ENCODE measurements around the gene ENKD1. TPM values are rescaled to one million over a fixed set of nuclear protein-coding genes. Genes with fewer than 3 reads are reported as not detected.

ENKD1 gene
- polyA plus RNA-seq, 2 of the 4 experiments (the other 2 are of a cell fraction), result 4.0 to 12.2 TPM

DNA sequence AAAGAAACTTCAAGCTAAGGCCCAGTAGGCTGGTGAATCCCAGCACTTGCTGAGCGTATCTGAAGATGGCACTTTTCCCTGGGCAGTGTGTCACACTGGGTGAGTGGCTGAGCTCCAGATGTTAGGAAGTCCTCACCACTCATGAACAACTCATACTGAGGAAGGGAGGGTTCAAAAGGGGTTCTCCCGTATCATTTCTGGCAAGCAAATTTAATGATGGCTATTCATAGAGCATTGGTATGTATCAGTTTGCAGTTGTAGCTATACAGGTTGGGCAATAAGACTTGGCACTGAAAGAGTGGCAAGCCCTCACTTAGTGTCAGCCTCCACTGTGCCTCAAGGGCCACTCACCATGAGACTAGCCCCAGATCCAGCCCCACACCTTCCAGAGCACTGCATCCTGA lies 41.8 kb upstream of the ENKD1 start:
- no peak for DNase-seq (ENCODE audit: low read depth in 1 of 2, low spot score in 1 of 2)
- no peak for FAIRE-seq
- ChIA-PET CTCF (interaction anchor here (0.9 to 1.8 kb wide), 2 partner anchors 40 to 108 kb away, joined by 3 to 5 read pairs; no protein-coding TSS in a partner anchor), POLR2A (no interaction called here)
- no peak for ATAC-seq
- H3K4me1 ChIP-seq, result no peaks in the 10 kb centered on the region
- no peak overlapping the region for H3K27ac ChIP-seq
- H3K4me2 ChIP-seq, result no peak overlapping the region
- no peak for TF ChIP-seq MYC (IDR thresholded peaks at IDR 0.05; ENCODE audit: borderline replicate concordance, low read length)
- no peak for TF ChIP-seq HOXB13 (CRISPR knock-in tag; IDR thresholded peaks at IDR 0.05; ENCODE audit: low read depth)
- TF ChIP-seq EHMT2 (IDR thresholded peaks at IDR 0.05; ENCODE audit: low read depth), result no peak
- TF ChIP-seq GATA3 (IDR thresholded peaks at IDR 0.05; ENCODE audit: borderline replicate concordance), result no peak
- H3K4me3 ChIP-seq, result no peak overlapping the region
- WGBS (ENCODE audit: missing lambda C conversion rate), result 96% methylated on average over 2 of the region's 2 CpGs
- H3K9me3 ChIP-seq, result no peaks in the 10 kb centered on the region

DNA sequence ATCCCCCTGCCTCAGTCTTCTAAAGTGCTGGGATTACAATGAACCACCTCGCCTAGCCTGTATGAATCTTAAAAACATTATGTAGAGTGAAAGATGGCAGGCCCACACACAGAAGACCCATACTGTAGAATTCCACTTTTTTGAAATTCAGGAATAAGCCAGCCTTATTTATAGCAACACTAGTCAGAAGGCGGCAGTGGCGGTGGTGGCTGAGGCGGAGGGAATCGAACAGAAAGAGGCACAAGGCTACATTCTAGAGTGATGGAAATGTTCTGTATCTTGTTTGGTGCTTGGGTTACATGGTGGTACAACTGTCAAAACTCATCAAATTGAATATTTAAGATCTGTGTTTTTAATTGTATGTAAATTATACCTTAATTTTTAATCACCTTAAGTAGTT lies 41.2 kb upstream of the ENKD1 start:
- WGBS (ENCODE audit: missing lambda C conversion rate), result 96% methylated on average over 5 of the region's 5 CpGs
- TF ChIP-seq JUN (IDR thresholded peaks at IDR 0.05) (no peak), HOXB5 (CRISPR knock-in tag; IDR thresholded peaks at IDR 0.05) (no peak), RAD21 (conservative IDR thresholded peaks at IDR 0.05 in 1 of 2, IDR thresholded peaks at IDR 0.05 in 1 of 2) (no peak), NR3C1 (IDR thresholded peaks at IDR 0.05) (no peak), SMC3 (IDR thresholded peaks at IDR 0.05) (no peak), POLR2AphosphoS2 (conservative IDR thresholded peaks at IDR 0.05; ENCODE audit: low read length) (no peak), TFCP2L1 (CRISPR knock-in tag; IDR thresholded peaks at IDR 0.05) (no peak), ZSCAN20 (CRISPR knock-in tag; IDR thresholded peaks at IDR 0.05) (no peak), RFX5 (IDR thresholded peaks at IDR 0.05) (no peak), EP300 (IDR thresholded peaks at IDR 0.05) (no peak), EHF (CRISPR knock-in tag; IDR thresholded peaks at IDR 0.05) (no peak), FOXS1 (CRISPR knock-in tag; IDR thresholded peaks at IDR 0.05) (no peak), NPAS2 (CRISPR knock-in tag; IDR thresholded peaks at IDR 0.05; ENCODE audit: borderline replicate concordance) (no peak), MAZ (IDR thresholded peaks at IDR 0.05; ENCODE audit: borderline replicate concordance, low read depth, low read length) (no peak), BHLHE40 (IDR thresholded peaks at IDR 0.05; ENCODE audit: low read depth, low read length) (no peak)
- TF ChIP-seq, protein P1, sequence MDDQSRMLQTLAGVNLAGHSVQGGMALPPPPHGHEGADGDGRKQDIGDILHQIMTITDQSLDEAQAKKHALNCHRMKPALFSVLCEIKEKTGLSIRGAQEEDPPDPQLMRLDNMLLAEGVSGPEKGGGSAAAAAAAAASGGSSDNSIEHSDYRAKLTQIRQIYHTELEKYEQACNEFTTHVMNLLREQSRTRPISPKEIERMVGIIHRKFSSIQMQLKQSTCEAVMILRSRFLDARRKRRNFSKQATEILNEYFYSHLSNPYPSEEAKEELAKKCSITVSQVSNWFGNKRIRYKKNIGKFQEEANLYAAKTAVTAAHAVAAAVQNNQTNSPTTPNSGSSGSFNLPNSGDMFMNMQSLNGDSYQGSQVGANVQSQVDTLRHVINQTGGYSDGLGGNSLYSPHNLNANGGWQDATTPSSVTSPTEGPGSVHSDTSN (IDR thresholded peaks at IDR 0.05), result no peak
- TF ChIP-seq, protein P2, sequence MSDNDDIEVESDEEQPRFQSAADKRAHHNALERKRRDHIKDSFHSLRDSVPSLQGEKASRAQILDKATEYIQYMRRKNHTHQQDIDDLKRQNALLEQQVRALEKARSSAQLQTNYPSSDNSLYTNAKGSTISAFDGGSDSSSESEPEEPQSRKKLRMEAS (IDR thresholded peaks at IDR 0.05), result no peak
- TF ChIP-seq, protein P3, sequence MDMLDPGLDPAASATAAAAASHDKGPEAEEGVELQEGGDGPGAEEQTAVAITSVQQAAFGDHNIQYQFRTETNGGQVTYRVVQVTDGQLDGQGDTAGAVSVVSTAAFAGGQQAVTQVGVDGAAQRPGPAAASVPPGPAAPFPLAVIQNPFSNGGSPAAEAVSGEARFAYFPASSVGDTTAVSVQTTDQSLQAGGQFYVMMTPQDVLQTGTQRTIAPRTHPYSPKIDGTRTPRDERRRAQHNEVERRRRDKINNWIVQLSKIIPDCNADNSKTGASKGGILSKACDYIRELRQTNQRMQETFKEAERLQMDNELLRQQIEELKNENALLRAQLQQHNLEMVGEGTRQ (IDR thresholded peaks at IDR 0.05), result no peak
- no peak for DNase-seq (ENCODE audit: low read depth in 1 of 2, low spot score in 1 of 2)
- ChIA-PET CTCF (interaction anchor here (0.9 kb wide), 1 partner anchor 40 kb away, joined by 3 read pairs; no protein-coding TSS in a partner anchor), POLR2A (no interaction called here)
- ATAC-seq, result no peak
- no peak for FAIRE-seq
- Histone ChIP-seq H3K4me3 (no peak overlapping the region), H3K27ac (no peak overlapping the region), H3K4me1 (no peaks in the 10 kb centered on the region), H3K9me3 (no peaks in the 10 kb centered on the region), H3K4me2 (no peak overlapping the region)

DNA sequence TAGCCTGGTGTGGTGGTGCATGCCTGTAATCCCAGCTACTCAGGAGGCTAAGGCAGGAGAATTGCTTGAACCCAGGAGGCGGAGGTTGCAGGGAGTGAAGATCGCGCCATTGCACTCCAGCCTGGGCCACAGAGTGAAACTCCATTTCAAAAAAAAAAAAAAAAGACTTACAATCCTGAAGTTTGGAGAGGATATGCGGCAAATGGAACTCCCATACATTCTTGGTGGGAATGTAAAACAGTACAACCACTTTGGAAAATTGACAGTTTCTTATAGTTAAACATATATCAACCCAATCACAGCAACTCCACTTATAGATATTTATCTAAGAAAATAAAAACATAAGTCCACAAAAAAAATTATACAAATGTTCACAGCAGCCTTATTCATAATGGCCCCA lies 40.7 kb upstream of the ENKD1 start:
- ChIA-PET POLR2A (no interaction called here), CTCF (interaction anchor here (1.6 kb wide), 1 partner anchor 34 kb away, joined by 3 read pairs; no protein-coding TSS in a partner anchor)
- WGBS (ENCODE audit: missing lambda C conversion rate), result 86% methylated on average over 4 of the region's 4 CpGs
- TF ChIP-seq, protein P4, sequence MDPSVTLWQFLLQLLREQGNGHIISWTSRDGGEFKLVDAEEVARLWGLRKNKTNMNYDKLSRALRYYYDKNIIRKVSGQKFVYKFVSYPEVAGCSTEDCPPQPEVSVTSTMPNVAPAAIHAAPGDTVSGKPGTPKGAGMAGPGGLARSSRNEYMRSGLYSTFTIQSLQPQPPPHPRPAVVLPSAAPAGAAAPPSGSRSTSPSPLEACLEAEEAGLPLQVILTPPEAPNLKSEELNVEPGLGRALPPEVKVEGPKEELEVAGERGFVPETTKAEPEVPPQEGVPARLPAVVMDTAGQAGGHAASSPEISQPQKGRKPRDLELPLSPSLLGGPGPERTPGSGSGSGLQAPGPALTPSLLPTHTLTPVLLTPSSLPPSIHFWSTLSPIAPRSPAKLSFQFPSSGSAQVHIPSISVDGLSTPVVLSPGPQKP (IDR thresholded peaks at IDR 0.05; ENCODE audit: low read depth, low read length), result no peak
- TF ChIP-seq ESRRA (IDR thresholded peaks at IDR 0.05; ENCODE audit: borderline replicate concordance, low read length) (no peak), KDM1A (IDR thresholded peaks at IDR 0.05; ENCODE audit: low read depth) (no peak), HEYL (CRISPR knock-in tag; IDR thresholded peaks at IDR 0.05) (no peak), RCOR1 (IDR thresholded peaks at IDR 0.05; ENCODE audit: low read depth, low read length) (no peak), CHD4 (IDR thresholded peaks at IDR 0.05; ENCODE audit: borderline replicate concordance) (no peak), RAD21 (conservative IDR thresholded peaks at IDR 0.05 in 1 of 2, IDR thresholded peaks at IDR 0.05 in 1 of 2) (no peak), TP53 (CRISPR knock-in tag; IDR thresholded peaks at IDR 0.05) (no peak), CBX8 (IDR thresholded peaks at IDR 0.05) (no peak), RARB (CRISPR knock-in tag; IDR thresholded peaks at IDR 0.05) (no peak)
- TF ChIP-seq, protein P5, sequence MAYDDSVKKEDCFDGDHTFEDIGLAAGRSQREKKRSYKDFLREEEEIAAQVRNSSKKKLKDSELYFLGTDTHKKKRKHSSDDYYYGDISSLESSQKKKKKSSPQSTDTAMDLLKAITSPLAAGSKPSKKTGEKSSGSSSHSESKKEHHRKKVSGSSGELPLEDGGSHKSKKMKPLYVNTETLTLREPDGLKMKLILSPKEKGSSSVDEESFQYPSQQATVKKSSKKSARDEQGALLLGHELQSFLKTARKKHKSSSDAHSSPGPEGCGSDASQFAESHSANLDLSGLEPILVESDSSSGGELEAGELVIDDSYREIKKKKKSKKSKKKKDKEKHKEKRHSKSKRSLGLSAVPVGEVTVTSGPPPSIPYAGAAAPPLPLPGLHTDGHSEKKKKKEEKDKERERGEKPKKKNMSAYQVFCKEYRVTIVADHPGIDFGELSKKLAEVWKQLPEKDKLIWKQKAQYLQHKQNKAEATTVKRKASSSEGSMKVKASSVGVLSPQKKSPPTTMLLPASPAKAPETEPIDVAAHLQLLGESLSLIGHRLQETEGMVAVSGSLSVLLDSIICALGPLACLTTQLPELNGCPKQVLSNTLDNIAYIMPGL (CRISPR knock-in tag; IDR thresholded peaks at IDR 0.05; ENCODE audit: borderline replicate concordance), result no peak
- no peak for ATAC-seq
- no peak for DNase-seq (ENCODE audit: low read depth in 1 of 2, low spot score in 1 of 2)
- Histone ChIP-seq H3K4me2 (no peak overlapping the region), H3K4me3 (no peak overlapping the region), H3K27ac (no peak overlapping the region), H3K4me1 (no peaks in the 10 kb centered on the region), H3K9me3 (no peaks in the 10 kb centered on the region)
- no peak for FAIRE-seq
